ENCODE data around the gene MICAL3.
"Not testable (repeated sequence)": the region's sequence is repeated elsewhere in the genome, so short reads cannot be mapped to it uniquely, and the experiment has no call there.

MICAL3 gene

DNA sequence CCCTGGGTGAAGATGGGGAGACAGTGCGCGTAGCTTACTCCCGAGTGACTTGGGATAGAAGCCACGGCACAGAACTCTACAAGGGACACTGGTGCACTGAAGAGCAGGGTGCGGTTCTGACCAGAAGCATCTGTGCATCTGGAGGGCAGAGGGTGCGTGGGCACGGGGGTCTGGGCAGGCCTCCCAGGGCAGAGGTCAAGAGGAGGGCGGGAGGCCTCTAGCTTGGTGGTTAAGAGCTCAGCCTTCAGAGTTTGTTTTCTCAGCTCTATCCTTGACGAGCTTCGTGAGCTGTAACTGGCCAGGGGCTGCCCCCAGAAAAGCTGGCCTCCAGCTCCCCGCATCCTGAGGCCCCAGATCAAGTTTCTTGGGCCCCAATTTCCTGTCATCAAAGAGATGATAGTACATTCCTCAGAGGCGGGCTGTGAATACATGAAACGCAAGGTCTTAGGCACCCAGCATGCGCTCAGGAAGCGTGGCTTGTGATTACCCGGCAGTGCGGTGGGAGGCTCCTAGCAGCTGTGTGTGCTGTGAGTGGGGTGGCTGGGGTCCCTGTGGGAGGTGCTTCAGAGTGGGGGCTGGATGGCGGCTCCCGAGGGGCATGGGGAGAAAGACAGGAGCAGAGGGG lies 244.1 kb downstream of the MICAL3 start:
- DNase-seq (ENCODE audit: low read depth in 2 of 2): no peak

DNA sequence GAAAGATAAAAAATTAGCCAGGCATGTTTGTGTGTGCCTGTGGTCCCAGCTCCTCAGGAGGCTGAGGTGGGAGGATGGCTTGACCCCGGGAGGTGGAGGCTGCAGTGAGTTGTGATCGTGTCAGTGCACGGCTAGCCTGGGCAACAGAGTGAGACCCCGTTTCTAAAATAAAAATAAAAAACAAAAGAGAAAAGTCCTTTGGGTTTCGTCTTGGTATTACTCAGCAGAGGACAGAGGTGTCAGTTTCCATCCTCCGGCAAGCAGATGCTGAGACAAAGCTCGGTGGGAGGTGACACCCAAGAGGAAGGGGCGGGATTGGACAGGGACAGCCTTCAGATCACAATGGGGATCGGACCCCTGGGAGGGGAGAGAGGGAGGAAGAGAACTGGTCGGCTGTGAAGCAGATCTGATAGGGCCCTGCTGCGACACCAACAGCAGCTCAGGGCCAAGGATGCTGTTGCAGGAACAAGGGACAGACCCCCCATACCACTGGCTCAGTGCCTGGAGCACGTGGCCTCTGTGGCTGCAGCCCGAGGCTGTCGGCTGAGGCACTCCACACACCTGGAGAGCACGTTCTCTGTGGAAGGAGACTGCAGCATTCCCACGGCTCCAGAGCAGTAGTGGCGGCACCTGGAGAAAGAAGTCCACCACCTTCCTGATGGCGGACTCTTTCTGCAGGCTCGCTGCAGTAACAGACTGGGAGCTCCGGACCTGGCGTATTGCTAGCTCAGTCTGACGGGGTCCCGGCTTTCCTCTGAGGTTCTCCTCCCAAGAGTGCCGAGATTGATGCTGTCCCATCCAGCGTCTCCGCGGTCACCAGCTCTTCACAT lies 244.9 kb downstream of the MICAL3 start:
- DNase-seq (ENCODE audit: low read depth in 2 of 2): no peak

GRCh38 chr22:17778412-17778976 lies 245.9 kb downstream of the MICAL3 start:
- DNase-seq (ENCODE audit: low read depth in 2 of 2): no peak

DNA sequence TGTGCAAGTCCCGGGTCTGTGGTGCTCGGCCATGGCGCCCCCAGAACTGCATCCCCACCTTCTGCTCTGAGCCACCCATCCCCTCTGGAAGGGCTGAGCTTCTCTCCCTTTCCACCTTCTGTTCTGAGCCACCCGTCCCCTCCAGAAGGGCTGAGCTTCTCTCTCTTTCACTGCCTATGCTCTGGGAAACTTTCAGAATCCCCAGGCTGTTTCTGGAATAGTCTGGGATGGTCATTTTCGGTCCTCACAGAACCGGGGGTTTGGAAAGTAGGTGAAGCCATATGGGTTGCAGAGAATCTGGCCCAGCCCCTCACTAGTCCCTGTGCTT lies 246.7 kb downstream of the MICAL3 start:
- no peak for DNase-seq (ENCODE audit: low read depth in 2 of 2)

GRCh38 chr22:17777005-17777716 lies 247.2 kb downstream of the MICAL3 start:
- DNase-seq (ENCODE audit: low read depth in 2 of 2): peak; percentile 35 to 55

DNA sequence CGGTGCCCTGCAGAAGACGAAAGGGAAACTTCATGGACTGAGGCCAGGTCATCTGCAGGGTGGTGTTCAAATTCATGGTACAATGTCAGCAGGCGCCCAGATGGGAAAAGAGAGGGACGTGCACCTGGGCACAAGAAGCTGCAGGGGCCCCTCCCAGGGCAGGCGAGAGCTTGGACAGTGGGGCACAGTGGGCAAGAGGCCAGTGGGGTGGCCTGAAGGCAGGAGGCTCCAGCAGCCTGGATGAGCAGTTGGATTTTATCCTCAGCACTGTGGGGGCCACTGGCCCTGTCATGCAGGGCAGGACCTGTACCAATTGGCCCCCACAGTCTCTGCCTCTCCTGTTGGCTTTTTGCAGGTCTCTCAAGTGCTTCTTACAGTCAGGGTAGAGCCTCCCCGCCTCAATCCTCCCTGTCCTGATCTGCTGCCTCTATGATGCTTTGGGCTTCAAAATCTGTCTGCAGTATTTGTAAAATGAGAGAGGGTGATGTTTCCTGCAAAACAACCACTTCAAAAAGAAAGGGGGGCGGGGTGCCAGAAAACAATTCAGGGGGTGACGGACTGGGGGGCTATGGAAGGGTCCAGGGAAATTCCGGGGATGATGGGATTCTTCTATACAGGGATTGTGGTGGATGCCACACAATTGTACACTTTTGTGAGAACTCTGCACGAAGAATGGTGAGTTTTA lies 248.4 kb downstream of the MICAL3 start:
- no peak for DNase-seq (ENCODE audit: low read depth in 2 of 2)

GRCh38 chr22:17774926-17775685 lies 249.3 kb downstream of the MICAL3 start:
- no peak for DNase-seq (ENCODE audit: low read depth in 2 of 2)

- DNase-seq (ENCODE audit: low read depth in 2 of 2): no peak
Measured at GRCh38 chr22:17774206-17774925, 250.0 kb downstream of the MICAL3 start, which contains the start of gene BID. TSS of gene BID (minus strand) at chr22:17774469. CDS start at chr22:17750116, 24,353 bp downstream.

DNA sequence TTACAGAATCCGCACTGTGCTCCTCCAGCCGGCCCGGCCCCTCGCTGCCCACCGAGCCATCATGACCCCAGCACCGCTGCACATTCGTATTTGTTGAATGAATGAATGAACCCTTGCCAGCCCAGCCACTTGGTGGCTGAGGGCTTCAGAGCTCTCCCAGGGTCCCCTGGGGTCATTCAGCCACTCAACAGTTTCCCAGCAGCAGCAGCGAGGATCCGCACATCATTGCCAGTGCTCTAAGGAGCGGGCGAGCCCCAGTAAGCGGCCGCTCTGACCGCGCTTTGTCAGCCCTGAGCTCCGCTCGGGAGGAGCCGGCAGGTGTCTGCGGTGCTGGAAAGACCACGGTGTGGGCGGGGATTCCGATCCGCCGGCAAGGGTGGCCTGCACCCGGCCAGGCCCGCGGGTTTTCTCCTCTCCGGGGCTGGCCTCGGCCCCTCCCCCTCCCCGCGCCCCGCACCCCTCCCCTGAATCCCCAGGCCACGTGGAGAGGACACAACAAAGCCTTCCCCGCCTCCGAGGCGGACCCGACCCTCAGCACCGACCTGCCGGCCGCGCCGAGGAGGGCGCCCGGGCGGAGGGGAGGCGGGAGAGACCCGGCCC lies 250.7 kb downstream of the MICAL3 start:
- peak; percentile 34 to 60 for DNase-seq (ENCODE audit: low read depth in 2 of 2)

DNA sequence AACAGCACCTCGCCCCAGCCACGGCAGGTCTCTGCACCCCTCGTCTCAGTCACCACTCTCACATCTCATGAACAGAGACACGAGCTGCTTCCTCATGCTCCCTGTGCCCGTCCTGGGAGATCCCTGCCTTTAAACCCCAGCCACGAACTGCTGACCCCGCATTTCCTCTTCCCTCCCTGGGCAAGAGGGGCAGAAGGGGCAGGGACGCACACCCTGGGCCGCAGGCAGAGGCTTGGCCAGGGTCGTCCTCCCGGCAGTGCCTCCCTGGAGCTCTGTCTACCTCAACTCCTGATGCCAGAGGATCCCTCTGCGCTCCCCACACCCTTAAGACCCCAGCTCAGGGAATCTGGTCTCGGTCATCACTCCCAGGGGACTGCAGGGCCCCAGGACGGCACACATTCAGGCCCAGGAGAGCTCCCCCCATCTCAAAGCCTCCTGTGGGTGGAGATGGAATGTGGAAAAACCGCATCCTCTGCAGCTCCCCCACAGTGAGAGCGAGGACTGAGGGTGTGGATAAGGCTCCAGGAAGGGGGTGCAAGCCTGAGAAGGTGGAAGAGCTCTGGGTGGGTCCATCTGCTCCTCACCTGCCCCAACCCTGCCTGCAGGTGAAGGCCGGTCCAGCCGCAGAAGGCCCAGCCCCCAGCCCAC lies 251.3 kb downstream of the MICAL3 start:
- no peak for DNase-seq (ENCODE audit: low read depth in 2 of 2)

- DNase-seq (ENCODE audit: low read depth in 2 of 2): no peak
Measured at GRCh38 chr22:17772249-17772957, 252.0 kb downstream of the MICAL3 start.

- DNase-seq (ENCODE audit: low read depth in 2 of 2): no peak
Measured at GRCh38 chr22:17770180-17771077, 253.9 kb downstream of the MICAL3 start.

DNA sequence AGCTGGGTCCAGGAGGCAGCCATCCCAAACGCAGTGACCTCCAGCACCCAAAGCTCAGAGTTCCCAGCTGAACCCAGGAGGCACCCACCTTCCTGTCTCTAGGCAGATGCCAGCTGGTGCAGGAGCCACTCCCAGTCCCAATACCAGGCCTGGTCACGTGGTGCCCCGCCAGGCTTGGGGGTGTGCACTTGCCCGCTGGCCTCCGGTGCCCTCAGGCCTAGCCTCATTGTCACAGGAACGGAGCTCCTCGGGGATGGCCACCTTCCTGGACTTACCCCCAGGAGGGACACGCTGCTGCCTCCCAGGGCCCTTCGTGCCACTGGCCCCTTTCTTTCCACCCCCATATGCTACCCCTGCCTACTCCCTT lies 254.7 kb downstream of the MICAL3 start:
- no peak for DNase-seq (ENCODE audit: low read depth in 2 of 2)

DNA sequence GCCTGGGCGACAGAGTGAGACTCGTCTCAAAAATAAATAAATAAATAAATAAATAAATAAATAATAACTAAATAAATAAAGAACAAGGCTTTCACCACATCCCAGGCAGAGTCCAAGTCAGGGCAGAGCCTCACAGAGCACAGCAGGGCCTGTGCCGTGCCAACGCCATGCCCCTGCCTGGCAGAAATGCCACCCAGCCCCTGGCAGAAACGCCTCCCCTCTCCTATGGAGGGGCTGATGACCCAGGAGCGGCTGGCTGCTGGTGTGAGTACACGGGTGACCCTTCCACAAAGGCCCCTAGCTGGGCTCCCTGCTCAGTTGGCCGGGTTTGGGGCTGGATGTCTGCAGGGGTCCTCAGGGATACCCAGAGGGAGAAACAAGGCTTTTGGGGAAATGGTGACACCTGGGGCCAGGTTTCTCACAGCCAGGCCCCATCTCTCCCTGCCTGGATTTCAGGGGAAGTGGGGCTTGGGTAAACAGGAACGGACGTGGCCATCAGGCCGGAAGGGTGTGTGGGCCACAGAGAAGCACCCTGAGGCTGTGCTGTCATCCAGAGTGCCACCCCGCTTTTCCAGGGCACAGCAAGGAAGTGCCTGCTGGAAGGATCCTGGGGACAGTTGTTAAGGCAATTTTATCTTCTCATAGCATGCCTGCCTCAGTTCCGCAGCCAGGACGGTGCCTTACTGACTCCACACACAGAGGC lies 255.2 kb downstream of the MICAL3 start:
- no peak for DNase-seq (ENCODE audit: low read depth in 2 of 2)

GRCh38 chr22:17767233-17768065 lies 256.9 kb downstream of the MICAL3 start:
- DNase-seq (ENCODE audit: low read depth in 2 of 2): peak in 1 of 2 experiments; percentile 24

GRCh38 chr22:17764852-17765251 lies 259.5 kb downstream of the MICAL3 start:
- not testable (repeated sequence) for DNase-seq (ENCODE audit: low read depth in 2 of 2)
